Measurements from ENCODE around the gene MRPL54.

Gene MRPL54

DNA sequence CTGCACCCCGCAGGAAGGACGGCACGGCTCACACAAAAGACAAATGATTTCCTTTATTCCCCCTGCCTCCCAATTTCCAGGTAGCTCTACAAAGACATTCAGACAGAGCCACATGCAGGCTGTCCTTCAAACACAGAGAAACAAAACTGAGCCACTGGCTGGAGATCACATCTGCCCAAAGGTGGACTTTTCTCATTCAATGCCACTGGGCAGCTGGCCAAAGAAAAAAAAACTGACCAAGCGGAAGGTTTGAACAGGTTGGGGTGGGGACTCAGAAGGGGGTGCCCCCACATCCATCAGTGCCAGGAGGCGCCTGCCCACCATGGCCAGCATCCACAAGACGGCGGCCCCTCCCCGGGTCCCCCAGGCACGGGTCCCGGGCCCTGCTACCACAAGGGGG is 41.5 kb downstream of the MRPL54 start:
- no peak for DNase-seq (ENCODE audit: low read depth)
- TF ChIP-seq, protein P1, sequence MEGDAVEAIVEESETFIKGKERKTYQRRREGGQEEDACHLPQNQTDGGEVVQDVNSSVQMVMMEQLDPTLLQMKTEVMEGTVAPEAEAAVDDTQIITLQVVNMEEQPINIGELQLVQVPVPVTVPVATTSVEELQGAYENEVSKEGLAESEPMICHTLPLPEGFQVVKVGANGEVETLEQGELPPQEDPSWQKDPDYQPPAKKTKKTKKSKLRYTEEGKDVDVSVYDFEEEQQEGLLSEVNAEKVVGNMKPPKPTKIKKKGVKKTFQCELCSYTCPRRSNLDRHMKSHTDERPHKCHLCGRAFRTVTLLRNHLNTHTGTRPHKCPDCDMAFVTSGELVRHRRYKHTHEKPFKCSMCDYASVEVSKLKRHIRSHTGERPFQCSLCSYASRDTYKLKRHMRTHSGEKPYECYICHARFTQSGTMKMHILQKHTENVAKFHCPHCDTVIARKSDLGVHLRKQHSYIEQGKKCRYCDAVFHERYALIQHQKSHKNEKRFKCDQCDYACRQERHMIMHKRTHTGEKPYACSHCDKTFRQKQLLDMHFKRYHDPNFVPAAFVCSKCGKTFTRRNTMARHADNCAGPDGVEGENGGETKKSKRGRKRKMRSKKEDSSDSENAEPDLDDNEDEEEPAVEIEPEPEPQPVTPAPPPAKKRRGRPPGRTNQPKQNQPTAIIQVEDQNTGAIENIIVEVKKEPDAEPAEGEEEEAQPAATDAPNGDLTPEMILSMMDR (conservative IDR thresholded peaks at IDR 0.05; ENCODE audit: control insufficient read depth, insufficient read depth, low read depth, low read length) = no peak
- no peak overlapping the region for H3K4me3 ChIP-seq (ENCODE audit: control insufficient read depth, low read depth, low read length)

DNA sequence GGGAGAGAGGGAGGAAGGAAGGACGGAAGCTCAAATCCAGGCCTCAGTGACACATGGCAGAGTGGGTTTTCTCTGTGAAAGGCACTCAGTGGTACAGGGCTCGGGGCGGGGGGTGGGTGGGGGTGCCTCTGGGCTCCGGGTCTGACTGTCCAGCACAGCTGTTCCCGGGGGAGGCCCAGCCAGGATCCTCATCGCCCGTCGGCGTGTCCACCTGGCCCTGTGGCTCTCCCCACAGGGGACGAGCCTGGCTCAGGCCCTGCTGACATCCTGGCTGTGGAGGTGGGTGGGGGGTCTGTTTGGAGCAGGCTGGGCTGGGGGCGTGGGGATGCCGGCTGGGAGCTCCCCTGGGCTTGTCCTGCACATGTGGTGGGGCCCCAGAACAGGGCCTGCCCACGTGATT is 41.9 kb downstream of the MRPL54 start:
- no peak overlapping the region for H3K4me3 ChIP-seq (ENCODE audit: control insufficient read depth, low read depth, low read length)
- TF ChIP-seq, protein P1 (conservative IDR thresholded peaks at IDR 0.05; ENCODE audit: control insufficient read depth, insufficient read depth, low read depth, low read length) = no peak
- DNase-seq (ENCODE audit: low read depth) = no peak

DNA sequence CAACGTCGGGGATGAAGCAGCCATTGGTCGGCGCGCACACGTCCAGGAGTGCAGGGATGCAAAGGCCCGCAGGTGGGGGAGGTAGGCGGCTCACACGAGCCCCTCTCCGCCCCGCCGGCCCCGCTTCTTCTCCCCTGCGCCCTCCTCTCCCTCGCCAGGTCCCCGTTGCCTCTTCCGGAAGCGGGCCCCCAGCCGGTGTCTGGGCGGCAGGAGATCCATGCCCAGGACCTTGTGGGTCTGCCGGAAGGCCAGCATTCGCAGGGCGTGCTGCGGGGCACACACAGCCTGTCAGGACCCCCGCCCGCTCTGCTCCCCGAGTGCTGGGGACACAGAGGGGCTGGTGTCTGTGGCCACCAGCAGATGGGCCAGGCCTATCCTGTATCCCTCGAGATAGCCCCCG is 43.4 kb downstream of the MRPL54 start:
- DNase-seq (ENCODE audit: low read depth) = no peak
- H3K4me3 ChIP-seq (ENCODE audit: control insufficient read depth, low read depth, low read length) = no peak overlapping the region
- TF ChIP-seq, protein P1 (conservative IDR thresholded peaks at IDR 0.05; ENCODE audit: control insufficient read depth, insufficient read depth, low read depth, low read length) = no peak

DNA sequence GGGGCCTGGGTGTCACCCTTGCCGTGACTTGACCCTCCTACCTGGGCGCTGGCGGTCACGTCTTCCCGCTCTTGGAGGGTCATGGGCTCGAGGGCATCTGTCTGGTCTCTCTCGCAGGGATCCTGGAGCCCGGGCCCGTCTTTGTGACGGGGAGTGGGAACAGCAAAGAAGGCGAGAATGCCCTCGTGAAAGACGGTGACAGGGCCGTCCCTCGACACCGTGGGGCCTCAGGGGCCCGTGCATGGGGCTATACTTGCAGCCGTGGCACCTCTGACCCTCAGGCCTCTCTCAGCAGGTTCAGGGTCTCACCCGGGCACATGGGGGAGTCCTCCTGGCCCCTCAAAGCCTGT is 44.6 kb downstream of the MRPL54 start:
- no peak for DNase-seq (ENCODE audit: low read depth)
- TF ChIP-seq, protein P1 (conservative IDR thresholded peaks at IDR 0.05; ENCODE audit: control insufficient read depth, insufficient read depth, low read depth, low read length) = no peak
- H3K4me3 ChIP-seq (ENCODE audit: control insufficient read depth, low read depth, low read length) = no peak overlapping the region

DNA sequence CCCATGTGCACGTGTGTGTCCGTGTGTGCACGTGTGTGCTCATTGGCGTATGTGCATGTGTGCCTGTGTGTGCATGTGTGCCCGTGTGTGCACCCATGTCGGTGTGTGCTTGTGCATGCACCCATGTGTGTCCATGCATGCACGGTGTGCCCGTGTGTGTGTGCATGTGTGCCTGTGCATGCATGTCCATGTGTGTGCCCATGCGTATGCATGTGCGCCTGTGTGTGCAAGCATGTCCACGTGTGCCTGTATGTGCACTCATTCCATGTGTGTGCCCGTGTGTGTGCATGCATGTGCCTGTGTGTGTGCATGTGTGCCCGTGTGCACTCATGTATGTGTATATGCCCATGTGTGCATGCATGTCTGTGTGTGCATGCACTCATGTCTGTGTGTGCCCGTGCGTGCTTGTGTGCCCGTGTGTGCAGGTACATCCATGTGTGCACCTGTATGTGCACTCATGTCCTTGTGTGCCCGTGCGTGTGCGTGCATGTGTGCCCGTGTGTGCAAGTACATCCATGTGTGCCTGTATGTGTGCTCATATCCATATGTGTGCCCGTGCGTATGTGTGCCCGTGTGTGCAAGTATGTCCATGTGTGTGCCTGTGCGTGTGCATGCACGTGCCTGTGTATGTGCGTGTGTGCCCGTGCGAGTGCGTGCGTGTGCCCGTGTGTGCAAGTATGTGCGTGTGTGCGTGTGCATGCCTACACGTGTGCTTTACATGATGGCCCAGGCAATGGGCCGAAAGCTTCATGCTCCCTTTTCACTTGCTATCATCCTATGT is 45.3 kb downstream of the MRPL54 start:
- H3K4me3 ChIP-seq (ENCODE audit: control insufficient read depth, low read depth, low read length) = no peak overlapping the region
- TF ChIP-seq, protein P1 (conservative IDR thresholded peaks at IDR 0.05; ENCODE audit: control insufficient read depth, insufficient read depth, low read depth, low read length) = no peak
- DNase-seq (ENCODE audit: low read depth) = no peak

DNA sequence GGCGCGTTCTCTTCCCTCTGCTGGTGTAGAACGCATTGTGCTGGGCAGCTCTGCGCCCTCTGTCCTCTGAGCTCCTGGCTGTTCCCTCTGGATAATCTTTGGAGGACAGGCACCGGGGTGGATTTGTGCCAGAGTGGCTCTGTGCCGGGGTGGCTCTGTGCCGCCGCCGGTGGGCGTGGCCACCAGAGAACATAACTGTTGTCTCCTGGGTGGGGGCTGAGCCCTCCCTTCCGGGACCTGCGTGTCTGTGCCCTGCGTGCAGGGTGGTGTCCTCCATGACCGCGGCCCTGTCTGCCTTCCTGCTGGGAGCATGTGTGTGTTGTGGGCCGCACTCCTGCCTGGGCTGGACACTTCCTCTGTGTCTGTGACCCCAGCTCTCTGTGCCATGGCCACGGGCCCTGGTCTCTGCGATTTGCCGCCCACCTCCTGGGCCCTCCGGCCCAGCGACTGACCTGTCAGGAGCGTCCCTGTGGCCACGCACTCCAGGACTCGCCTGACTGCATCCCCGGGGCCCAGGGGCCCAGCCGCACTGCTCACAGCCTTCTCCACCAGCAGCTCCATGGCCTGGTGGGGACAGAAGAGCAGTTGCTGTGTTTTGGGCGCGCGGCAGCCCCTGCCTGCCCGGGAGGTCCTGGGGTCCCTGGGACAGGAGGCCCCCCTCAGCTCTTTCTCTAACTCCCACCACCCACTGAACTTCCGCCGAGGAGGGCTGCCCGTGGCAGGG is 46.1 kb downstream of the MRPL54 start:
- TF ChIP-seq, protein P1 (conservative IDR thresholded peaks at IDR 0.05; ENCODE audit: control insufficient read depth, insufficient read depth, low read depth, low read length) = no peak
- DNase-seq (ENCODE audit: low read depth) = no peak
- no peak overlapping the region for H3K4me3 ChIP-seq (ENCODE audit: control insufficient read depth, low read depth, low read length)
